Endothelial cell (in vitro differentiated cells): ENCODE results near the gene HSPA1L. TPM values are rescaled to one million over a fixed set of nuclear protein-coding genes. Genes with fewer than 3 reads are reported as not detected.

Source experiments
- DNase-seq: peaks from one replicate; pipeline ENCODE4 v3.0.0; 2021; ENCODE audit warnings: low spot score
- H3K27ac Mint-ChIP-seq: one replicate; pipeline ENCODE4 v1.8.0; 2021; ENCODE audit warnings: mixed read lengths, inconsistent platforms; ENCODE audit not compliant: unreplicated experiment
- H3K27me3 Mint-ChIP-seq: one replicate; pipeline ENCODE4 v1.8.0; 2021; ENCODE audit warnings: mild to moderate bottlenecking, moderate library complexity, mixed read lengths, inconsistent platforms; ENCODE audit not compliant: unreplicated experiment
- H3K36me3 Mint-ChIP-seq: one replicate; pipeline ENCODE4 v1.8.0; 2021; ENCODE audit warnings: mild to moderate bottlenecking, low read depth, mixed read lengths, inconsistent platforms; ENCODE audit not compliant: unreplicated experiment
- H3K4me1 Mint-ChIP-seq: one replicate; pipeline ENCODE4 v1.8.0; 2021; ENCODE audit warnings: mild to moderate bottlenecking, mixed read lengths, inconsistent platforms; ENCODE audit not compliant: unreplicated experiment
- H3K4me3 Mint-ChIP-seq: one replicate; pipeline ENCODE4 v1.8.0; 2021; ENCODE audit warnings: mild to moderate bottlenecking, mixed read lengths, inconsistent platforms; ENCODE audit not compliant: unreplicated experiment
- H3K9me3 Mint-ChIP-seq: one replicate; pipeline ENCODE4 v1.8.0; 2021; ENCODE audit warnings: mixed read lengths, inconsistent platforms; ENCODE audit not compliant: unreplicated experiment
- total RNA-seq: library from RNA; stranded (reverse); fragmentation: NEBNext Ultra II Directional; extraction: Animal tissue kit (Norgen Biotek cat#: 25700); gene quantifications from one replicate; pipeline ENCODE4 v1.2.1, GENCODE V29; 2021; ENCODE audit not compliant: unreplicated experiment
- TF ChIP-seq, protein P1 (sequence below): fragments of 200-600 bp; sonication (generic); IDR thresholded peaks from one replicate; pipeline ENCODE4 v1.5.0; 2021; ENCODE audit warnings: antibody characterized with exemption; ENCODE audit not compliant: unreplicated experiment

The HSPA1L gene
- total RNA-seq, 1 donor from 2014 or later, result 0.82 TPM

- TF ChIP-seq, protein P1, sequence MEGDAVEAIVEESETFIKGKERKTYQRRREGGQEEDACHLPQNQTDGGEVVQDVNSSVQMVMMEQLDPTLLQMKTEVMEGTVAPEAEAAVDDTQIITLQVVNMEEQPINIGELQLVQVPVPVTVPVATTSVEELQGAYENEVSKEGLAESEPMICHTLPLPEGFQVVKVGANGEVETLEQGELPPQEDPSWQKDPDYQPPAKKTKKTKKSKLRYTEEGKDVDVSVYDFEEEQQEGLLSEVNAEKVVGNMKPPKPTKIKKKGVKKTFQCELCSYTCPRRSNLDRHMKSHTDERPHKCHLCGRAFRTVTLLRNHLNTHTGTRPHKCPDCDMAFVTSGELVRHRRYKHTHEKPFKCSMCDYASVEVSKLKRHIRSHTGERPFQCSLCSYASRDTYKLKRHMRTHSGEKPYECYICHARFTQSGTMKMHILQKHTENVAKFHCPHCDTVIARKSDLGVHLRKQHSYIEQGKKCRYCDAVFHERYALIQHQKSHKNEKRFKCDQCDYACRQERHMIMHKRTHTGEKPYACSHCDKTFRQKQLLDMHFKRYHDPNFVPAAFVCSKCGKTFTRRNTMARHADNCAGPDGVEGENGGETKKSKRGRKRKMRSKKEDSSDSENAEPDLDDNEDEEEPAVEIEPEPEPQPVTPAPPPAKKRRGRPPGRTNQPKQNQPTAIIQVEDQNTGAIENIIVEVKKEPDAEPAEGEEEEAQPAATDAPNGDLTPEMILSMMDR, result no peak
- peaks cover 13% of the 10 kb centered on the region for H3K36me3 Mint-ChIP-seq
- H3K4me3 Mint-ChIP-seq, result no peak overlapping the region
- H3K27me3 Mint-ChIP-seq, result peaks cover 2% of the 10 kb centered on the region
- no peaks in the 10 kb centered on the region for H3K4me1 Mint-ChIP-seq
- H3K27ac Mint-ChIP-seq, result no peak overlapping the region
- no peak for DNase-seq
- H3K9me3 Mint-ChIP-seq, result no peaks in the 10 kb centered on the region
Measured at GRCh38 chr6:31780507-31781243, 34.4 kb downstream of the HSPA1L start.

DNA sequence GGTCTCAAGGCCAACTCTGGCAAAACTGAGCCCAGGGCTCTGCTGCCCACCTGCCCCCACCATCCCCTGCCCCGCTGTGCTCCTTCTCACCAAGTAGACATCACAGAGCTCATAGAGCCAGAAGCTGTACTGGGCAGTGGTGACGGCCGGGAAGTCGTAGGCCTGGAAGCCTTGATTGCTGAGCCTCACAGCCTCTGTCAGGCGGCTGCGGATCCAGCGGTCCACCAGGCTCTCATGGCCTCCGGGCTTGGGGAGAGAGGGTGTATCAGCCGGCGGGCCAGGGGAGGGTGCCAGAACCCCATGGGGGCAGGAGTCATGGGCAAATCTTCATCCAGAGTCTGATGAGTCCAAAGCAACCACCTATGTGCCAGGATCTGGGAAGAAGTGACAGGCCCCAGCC, 35.2 kb downstream of the HSPA1L start:
- Mint-ChIP-seq H3K27me3 (peaks cover 2% of the 10 kb centered on the region), H3K27ac (no peak overlapping the region), H3K4me1 (no peaks in the 10 kb centered on the region), H3K36me3 (peaks cover 13% of the 10 kb centered on the region), H3K9me3 (no peaks in the 10 kb centered on the region), H3K4me3 (no peak overlapping the region)
- TF ChIP-seq, protein P1, result no peak
- no peak for DNase-seq

GRCh38 chr6:31778999-31779885, 35.8 kb downstream of the HSPA1L start:
- Mint-ChIP-seq H3K27ac (no peak overlapping the region), H3K27me3 (peaks cover 2% of the 10 kb centered on the region), H3K9me3 (no peaks in the 10 kb centered on the region), H3K4me3 (no peak overlapping the region), H3K4me1 (no peaks in the 10 kb centered on the region), H3K36me3 (peaks cover 8% of the 10 kb centered on the region)
- TF ChIP-seq, protein P1, result no peak
- DNase-seq, result no peak

DNA sequence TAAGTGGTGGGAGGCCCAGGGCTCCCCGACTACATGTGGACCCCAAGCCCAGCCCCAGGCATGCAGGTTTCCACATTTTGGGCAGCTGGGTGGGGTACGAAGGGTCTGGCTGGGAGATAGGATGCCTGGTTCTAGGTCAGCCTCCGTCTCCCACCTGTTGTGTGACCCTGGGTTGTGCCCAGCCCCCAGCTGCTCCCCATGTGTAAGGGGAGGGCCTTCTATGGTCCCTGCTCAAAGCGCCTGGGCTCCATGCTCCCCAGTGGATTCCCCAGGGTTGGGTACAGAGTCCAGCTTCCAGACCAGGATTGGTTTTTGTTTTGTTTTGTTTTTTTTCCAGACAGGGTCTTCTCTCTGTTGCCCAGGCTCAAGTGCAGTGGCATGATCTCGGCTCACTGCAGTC, 36.9 kb downstream of the HSPA1L start:
- H3K27ac Mint-ChIP-seq, result no peak overlapping the region
- no peak for DNase-seq
- no peaks in the 10 kb centered on the region for H3K9me3 Mint-ChIP-seq
- TF ChIP-seq, protein P1, result no peak
- no peaks in the 10 kb centered on the region for H3K4me1 Mint-ChIP-seq
- peaks cover 5% of the 10 kb centered on the region for H3K36me3 Mint-ChIP-seq
- H3K27me3 Mint-ChIP-seq, result peaks cover 2% of the 10 kb centered on the region
- H3K4me3 Mint-ChIP-seq, result no peak overlapping the region

GRCh38 chr6:31777667-31778050, 37.4 kb downstream of the HSPA1L start:
- Mint-ChIP-seq H3K9me3 (no peaks in the 10 kb centered on the region), H3K4me1 (no peaks in the 10 kb centered on the region), H3K27ac (no peak overlapping the region), H3K27me3 (peaks cover 2% of the 10 kb centered on the region), H3K36me3 (peaks cover 1% of the 10 kb centered on the region), H3K4me3 (no peak overlapping the region)
- no peak for DNase-seq
- TF ChIP-seq, protein P1, result no peak
